ELR (cell line): ENCODE data around the gene NKPD1.

Experiments used
- DNase-seq: peaks from one replicate; pipeline ENCODE4 v3.0.0-alpha.2; 2015; ENCODE audit warnings: low read depth

Gene NKPD1

GRCh38 chr19:45154064-45154827 is 6.5 kb downstream of the NKPD1 start:
- peak; percentile 83 for DNase-seq

- DNase-seq, result peak; percentile 44
Measured at GRCh38 chr19:45153339-45154063, 7.3 kb downstream of the NKPD1 start.

- no peak for DNase-seq
Measured at GRCh38 chr19:45152504-45153338, 8.1 kb downstream of the NKPD1 start.

GRCh38 chr19:45151821-45152503 is 8.8 kb downstream of the NKPD1 start:
- DNase-seq, result no peak

GRCh38 chr19:45151320-45151719 is 9.5 kb downstream of the NKPD1 start:
- no peak for DNase-seq

- no peak for DNase-seq
Measured at GRCh38 chr19:45150751-45151281, 10.0 kb downstream of the NKPD1 start.

- DNase-seq, result no peak
Measured at GRCh38 chr19:45150180-45150579, 10.6 kb downstream of the NKPD1 start.

GRCh38 chr19:45149129-45149528 is 11.7 kb downstream of the NKPD1 start:
- DNase-seq, result no peak

- no peak for DNase-seq
Measured at GRCh38 chr19:45147835-45148676, 12.7 kb downstream of the NKPD1 start.

- no peak for DNase-seq
Measured at GRCh38 chr19:45146741-45147205, 14.0 kb downstream of the NKPD1 start.

- no peak for DNase-seq
Measured at GRCh38 chr19:45146251-45146650, 14.5 kb downstream of the NKPD1 start.

GRCh38 chr19:45145270-45146189 is 15.3 kb downstream of the NKPD1 start:
- DNase-seq, result no peak

- DNase-seq, result no peak
Measured at GRCh38 chr19:45144431-45145269, 16.1 kb downstream of the NKPD1 start.

- no peak for DNase-seq
Measured at GRCh38 chr19:45142726-45143110, 18.1 kb downstream of the NKPD1 start.

- DNase-seq, result no peak
Measured at GRCh38 chr19:45142016-45142725, 18.6 kb downstream of the NKPD1 start.

- DNase-seq, result no peak
Measured at GRCh38 chr19:45141203-45141900, 19.4 kb downstream of the NKPD1 start.

GRCh38 chr19:45140533-45140932 is 20.2 kb downstream of the NKPD1 start:
- DNase-seq, result no peak
